HepG2 (cell line): Measurements from ENCODE around the gene SOX5. TPM values are rescaled to one million over a fixed set of nuclear protein-coding genes. Genes with fewer than 3 reads are reported as not detected.
A peak's percentile ranks its signal among the peaks of the same experiment; 100 is the strongest.

Experiments used
- ATAC-seq: fragments of 200-7000 bp; cut with Tn5 transposase; 3 replicates; pipeline ENCODE4 v1.9.1; 2020; ENCODE audit warnings: mild to moderate bottlenecking, moderate library complexity
- BruUV-seq: library from RNA; stranded (reverse); fragments of 400-500 nt; replicated peaks from 2 replicates; lab custom pipeline; 2021; lab: Mats Ljungman, UMichigan
- CTCF ChIA-PET: fragments of 300-600 bp; formaldehyde crosslinking; extraction: SDS; loops from one replicate; lab custom pipeline; 2021; ENCODE audit warnings: low total read pairs, inconsistent platforms, low intra/inter-chr PET ratio; lab: Yijun Ruan, JAX
- POLR2A ChIA-PET: fragments of 350-600 bp; sonication (Branson Sonifier 250); formaldehyde crosslinking; loops from one replicate; lab custom pipeline; 2020; ENCODE audit warnings: antibody characterized with exemption, inconsistent platforms; lab: Yijun Ruan, JAX
- DNase-seq: peaks from one replicate; pipeline ENCODE4 v3.0.0-alpha.2; 2015; ENCODE audit warnings: low spot score
- FAIRE-seq: peaks from 3 replicates; lab custom pipeline; 2011; peaks lifted over from hg19 to GRCh38; lab: Jason Lieb, UNC
- H2AFZ ChIP-seq: one replicate; pipeline ENCODE4 v1.6.1; 2011; ENCODE audit warnings: low read length, inconsistent platforms
- H3K27ac ChIP-seq: fragments of 300-600 bp; 3 replicates; pipeline ENCODE4 v1.8.0; 2011; ENCODE audit warnings: mixed run types, mild to moderate bottlenecking, mixed read lengths, low read length, inconsistent platforms; ENCODE audit not compliant: insufficient read depth; ENCODE audit errors: extremely low read length
- H3K27me3 ChIP-seq, 2 experiments: fragments of 200-600 bp in 1 of 2; 2 replicates in 1 of 2; 3 replicates in 1 of 2; pipeline versions ENCODE4 v1.6.0 to v1.8.0; 2011; ENCODE audit warnings: low read length in 2 of 2, mild to moderate bottlenecking in 2 of 2, moderate library complexity in 2 of 2, inconsistent platforms in 1 of 2; ENCODE audit not compliant: insufficient read depth in 2 of 2, control insufficient read depth in 1 of 2
- H3K36me3 ChIP-seq, 2 experiments: fragments of 200-600 bp in 1 of 2; replicated peaks in 1 of 2; 2 replicates in 1 of 2; 3 replicates in 1 of 2; pipeline versions ENCODE4 v1.5.1 to v1.8.0; 2011; ENCODE audit warnings: low read length in 2 of 2, inconsistent platforms in 1 of 2; ENCODE audit not compliant: insufficient read depth in 2 of 2, control insufficient read depth in 1 of 2
- H3K4me1 ChIP-seq: 2 replicates; pipeline ENCODE4 v1.5.1; 2012; ENCODE audit warnings: low read length, inconsistent platforms; ENCODE audit not compliant: insufficient read depth
- H3K4me2 ChIP-seq: 2 replicates; pipeline ENCODE4 v1.6.0; 2011; ENCODE audit warnings: low read depth, low read length, inconsistent platforms
- H3K4me3 ChIP-seq, 3 experiments: fragments of 200-600 bp in 1 of 3; sonication (generic), shearing (Covaris generic) in 1 of 3; replicated peaks in 1 of 3; 2 replicates each; pipeline ENCODE4 v1.5.1; 2011 to 2016; ENCODE audit warnings: low read length in 3 of 3, inconsistent platforms in 2 of 3, low read depth in 2 of 3, mild to moderate bottlenecking in 2 of 3, control low read depth in 1 of 3, mixed read lengths in 1 of 3; ENCODE audit not compliant: insufficient read depth in 1 of 3
- H3K79me2 ChIP-seq: one replicate; pipeline ENCODE4 v1.6.1; 2011; ENCODE audit warnings: low read length, inconsistent platforms; ENCODE audit not compliant: insufficient read depth
- H3K9ac ChIP-seq: 2 replicates; pipeline ENCODE4 v1.6.0; 2011; ENCODE audit warnings: mild to moderate bottlenecking, low read depth, low read length, inconsistent platforms; ENCODE audit not compliant: insufficient read depth
- H3K9me3 ChIP-seq: 2 replicates; pipeline ENCODE4 v1.5.1; 2012; ENCODE audit warnings: mild to moderate bottlenecking, low read length
- H4K20me1 ChIP-seq: 2 replicates; pipeline ENCODE4 v1.6.0; 2011; ENCODE audit warnings: inconsistent platforms, mild to moderate bottlenecking, low read length, moderate library complexity; ENCODE audit not compliant: insufficient read depth
- ARID5B ChIP-seq: IDR thresholded peaks from 2 replicates; pipeline ENCODE4 v1.4.0; 2020; ENCODE audit warnings: mild to moderate bottlenecking, missing genetic modification reagents
- DZIP1 ChIP-seq: sonication (generic); formaldehyde crosslinking; IDR thresholded peaks from 2 replicates; pipeline ENCODE4 v1.5.0; 2020; ENCODE audit warnings: mild to moderate bottlenecking, missing genetic modification reagents
- HHEX ChIP-seq: IDR thresholded peaks from 2 replicates; pipeline ENCODE4 v1.6.1; 2016; ENCODE audit warnings: control low read depth
- MAFF ChIP-seq: IDR thresholded peaks from 2 replicates; pipeline ENCODE4 v1.6.1; 2011; ENCODE audit warnings: low read depth, low read length, improper control_type of control experiment
- MAFK ChIP-seq, 2 experiments: IDR thresholded peaks in 1 of 2; conservative IDR thresholded peaks in 1 of 2; 2 replicates each; pipeline ENCODE4 v1.6.1; 2011; ENCODE audit warnings: improper control_type of control experiment in 2 of 2, low read length in 2 of 2
- NFYC ChIP-seq: IDR thresholded peaks from 2 replicates; pipeline ENCODE4 v1.6.1; 2016; ENCODE audit warnings: missing genetic modification reagents, missing compliant biosample characterization
- ZFP90 ChIP-seq: sonication (generic); formaldehyde crosslinking; IDR thresholded peaks from 2 replicates; pipeline ENCODE4 v1.8.0; 2022; ENCODE audit warnings: missing genetic modification reagents, mild to moderate bottlenecking, inconsistent platforms, borderline replicate concordance
- ZNF768 ChIP-seq: sonication (generic); formaldehyde crosslinking; IDR thresholded peaks from 2 replicates; pipeline ENCODE4 v1.4.0; 2020; ENCODE audit warnings: missing genetic modification reagents
- WGBS: methylation state at CpG from one replicate; pipeline ENCODE4 v1.1.6; 2017; ENCODE audit warnings: low lambda C conversion rate; 5-methylcytosine and 5-hydroxymethylcytosine counted together
- in situ Hi-C: cut with HindIII; loops from 2 replicates; pipeline ENCODE4 v1.10.0; 2017; ENCODE audit warnings: low pct_unique_long_range_greater_than_20kb; ENCODE audit not compliant: extremely low pct_ligation_motif_present
- intact Hi-C: fragments of 100-400 bp; cut with micrococcal nuclease; formaldehyde crosslinking; loops from one replicate; pipeline ENCODE4 v1.10.0; 2022; ENCODE audit not compliant: unreplicated experiment
- polyA plus RNA-seq, 8 experiments: library from polyadenylated mRNA; depleted of rRNA in 3 of 8; stranded (reverse) in 7 of 8; unstranded in 1 of 8; fragments of >200 nt; fragmentation: Illumina TruSeq in 4 of 8; extraction: Trizol in 4 of 8; gene quantifications; 2 replicates each; pipeline versions ENCODE4 v1.2.1 to v1.2.3, GENCODE V29; 2011 to 2016; ENCODE audit warnings: low read depth in 4 of 8, missing spikeins in 1 of 8, mixed read lengths in 1 of 8; ENCODE audit not compliant: insufficient read depth in 1 of 8
- total RNA-seq, 5 experiments: library from RNA; depleted of rRNA; stranded (reverse); fragments of >200 nt; fragmentation: Illumina TruSeq; extraction: Trizol; gene quantifications; 2 replicates each; pipeline ENCODE4 v1.2.3, GENCODE V29; 2016; ENCODE audit warnings: low read depth in 1 of 5

Gene SOX5
- total and polyA plus RNA-seq, 2 of the 13 experiments (the other 11 are each of a cell fraction or from before 2014, with no cell fraction given): 18.5 to 76.4 TPM

GRCh38 chr12:23795494-23795893 lies 154.0 kb downstream of the SOX5 start:
- H3K79me2 ChIP-seq: peaks cover 2% of the 10 kb centered on the region
- H3K4me3 ChIP-seq: no peak overlapping the region
- no peaks in the 10 kb centered on the region for H3K4me1 ChIP-seq
- no peak overlapping the region for H3K4me2 ChIP-seq
- intact Hi-C loops (no loop called here), in situ Hi-C loops (no loop called here)
- ATAC-seq: no peak
- H3K27ac ChIP-seq: no peak overlapping the region
- peak; percentile 2 for DNase-seq
- no peaks in the 10 kb centered on the region for H3K27me3 ChIP-seq
- H4K20me1 ChIP-seq: no peaks in the 10 kb centered on the region; the same call in 1 of the 2 replicates
- CTCF ChIA-PET: no interaction called here
- FAIRE-seq: no peak
- no peaks in the 10 kb centered on the region for H3K9me3 ChIP-seq
- no peak overlapping the region for H3K9ac ChIP-seq
- no peak overlapping the region for H2AFZ ChIP-seq
- peaks cover 1 to 8% of the 10 kb centered on the region in 2 experiments; a peak in 2 of 5 replicates for H3K36me3 ChIP-seq
- 91% methylated on average over 3 of the region's 3 CpGs for WGBS
- POLR2A ChIA-PET: no interaction called here
- TF ChIP-seq ARID5B (CRISPR knock-in tag): no peak
- TF ChIP-seq NFYC (CRISPR knock-in tag): no peak
- TF ChIP-seq DZIP1: no peak
- TF ChIP-seq ZNF768: no peak
- TF ChIP-seq HHEX (CRISPR knock-in tag): no peak
- no peak for TF ChIP-seq ZFP90 (CRISPR knock-in tag)
- TF ChIP-seq MAFK (conservative IDR thresholded peaks at IDR 0.05 in 1 of 2, IDR thresholded peaks at IDR 0.05 in 1 of 2; ENCODE audit: low read length in 2 of 2): peak; percentile 57 to 65
- TF ChIP-seq MAFF: peak; percentile 48
- TF ChIP-seq, all 625 proteins: peak for 2
- BruUV-seq: no TSS peak
